ENCODE data around the gene VPS37B. TPM values are rescaled to one million over a fixed set of nuclear protein-coding genes. Genes with fewer than 3 reads are reported as not detected.

The VPS37B gene
- total and polyA plus RNA-seq, 2 of the 8 experiments (the other 6 are each of a cell fraction or from before 2014, with no cell fraction given), result 11.9 to 15.7 TPM

DNA sequence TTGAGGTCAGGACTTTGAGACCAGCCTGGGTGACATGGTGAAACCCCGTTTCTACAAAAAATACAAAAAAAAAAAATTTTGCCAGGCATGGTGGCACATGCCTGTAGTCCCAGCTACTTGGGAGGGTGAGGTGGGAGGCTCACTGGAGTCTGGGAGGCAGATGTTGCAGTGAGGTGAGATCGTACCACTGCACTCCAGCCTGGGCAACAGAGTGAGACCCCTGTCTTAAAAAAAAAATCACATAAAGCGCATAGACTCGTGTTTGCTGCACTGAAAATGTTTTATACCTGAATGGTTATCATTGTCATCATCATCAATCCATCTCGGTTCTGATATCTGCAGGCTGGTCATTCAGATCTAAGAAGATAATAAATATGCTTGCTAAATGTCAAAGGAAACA is 24.8 kb upstream of the VPS37B start:
- Histone ChIP-seq H3K4me1 (replicated peaks in 1 of 4; ENCODE audit: control insufficient read depth in 3 of 4, insufficient read depth in 4 of 4, low read length in 3 of 4) (no peaks in the 10 kb centered on the region), H3K56ac (replicated peaks; ENCODE audit: insufficient read length, low read depth, low read length) (no peak overlapping the region), H3K27me3 (replicated peaks in 1 of 4; ENCODE audit: control insufficient read depth in 3 of 4, extremely low read depth in 1 of 4, insufficient read depth in 3 of 4, low read length in 3 of 4) (no peaks in the 10 kb centered on the region), H3K4me2 (ENCODE audit: insufficient read depth in 1 of 2, low read depth in 2 of 2, low read length in 2 of 2) (no peak overlapping the region), H2AK5ac (ENCODE audit: low read depth, low read length) (no peak overlapping the region), H2BK5ac (ENCODE audit: low read depth, low read length) (no peak overlapping the region), H3K79me2 (ENCODE audit: control insufficient read depth in 1 of 2, insufficient read depth in 2 of 2, low read length in 2 of 2) (no peaks in the 10 kb centered on the region), H3K9me3 (ENCODE audit: insufficient read depth in 2 of 2, low read depth in 1 of 2, low read length in 1 of 2) (no peaks in the 10 kb centered on the region), H3K79me1 (ENCODE audit: low read depth, low read length) (no peaks in the 10 kb centered on the region), H3K18ac (ENCODE audit: extremely low read depth, low read length) (no peak overlapping the region), H3K27ac (ENCODE audit: low read depth, low read length) (no peak overlapping the region), H4K8ac (ENCODE audit: extremely low read depth, insufficient read depth, low read length) (no peak overlapping the region), H2BK20ac (ENCODE audit: low read length) (no peak overlapping the region), H4K5ac (ENCODE audit: insufficient read length, low read depth, low read length) (no peak overlapping the region), H3K4ac (replicated peaks; ENCODE audit: insufficient read length, low read depth, low read length) (no peak overlapping the region), H2AFZ (ENCODE audit: low read length) (no peak overlapping the region), H2BK12ac (ENCODE audit: low read depth, low read length) (no peak overlapping the region), H3K23me2 (ENCODE audit: low read depth, low read length) (no peaks in the 10 kb centered on the region), H2BK15ac (ENCODE audit: low read length) (no peak overlapping the region), H4K91ac (replicated peaks; ENCODE audit: insufficient read length, low read length) (no peak overlapping the region), H3K4me3 (ENCODE audit: extremely low read depth in 1 of 4, insufficient read depth in 2 of 4, low read depth in 3 of 4, low read length in 4 of 4) (no peak overlapping the region), H3K9ac (replicated peaks in 1 of 4; ENCODE audit: extremely low read depth in 1 of 4, low read depth in 3 of 4, low read length in 3 of 4) (no peak overlapping the region), H3K14ac (ENCODE audit: insufficient read length) (no peak overlapping the region), H4K20me1 (replicated peaks in 1 of 2; ENCODE audit: control insufficient read depth in 1 of 2, insufficient read depth in 2 of 2, low read length in 2 of 2) (no peaks in the 10 kb centered on the region), H2BK120ac (replicated peaks; ENCODE audit: low read depth, low read length) (no peak overlapping the region), H3K23ac (ENCODE audit: insufficient read length) (no peak overlapping the region), H3K36me3 (ENCODE audit: control insufficient read depth in 2 of 4, insufficient read depth in 4 of 4, low read length in 3 of 4) (no peaks in the 10 kb centered on the region; a peak in 1 of 8 replicates)
- ChIA-PET POLR2A (ENCODE audit: partially characterized antibody) (no interaction called here), CTCF (ENCODE audit: partially characterized antibody) (interaction anchor here (1.0 to 1.3 kb wide), 3 partner anchors 25 to 39 kb away, joined by 3 to 4 read pairs (median 3); no protein-coding TSS in a partner anchor)
- FAIRE-seq (no peak), DNase-seq (ENCODE audit: low read depth in 1 of 2, low spot score in 2 of 2) (no peak)
- WGBS, 2 experiments (ENCODE audit: extremely low coverage in 1 of 2, insufficient coverage in 1 of 2, insufficient read length in 1 of 2, insufficient replicate concordance in 2 of 2, low coverage in 1 of 2, low lambda C conversion rate in 2 of 2, missing lambda C conversion rate in 1 of 2), result 91% methylated on average over 5 of the region's 5 CpGs; no CpG with 5 or more reads in 1 of the 2 experiments
- no peak for TF ChIP-seq SIN3A (conservative IDR thresholded peaks at IDR 0.05 in 1 of 2, IDR thresholded peaks at IDR 0.05 in 1 of 2; ENCODE audit: low read depth in 1 of 2, low read length in 2 of 2)
- no peak for TF ChIP-seq RBBP5 (IDR thresholded peaks at IDR 0.05; ENCODE audit: borderline replicate concordance, low read depth, low read length)
- TF ChIP-seq TCF12 (IDR thresholded peaks at IDR 0.05; ENCODE audit: low read depth, low read length), result no peak
- TF ChIP-seq TAF1 (IDR thresholded peaks at IDR 0.05; ENCODE audit: low read depth, low read length), result no peak
- no peak for TF ChIP-seq POU5F1 (IDR thresholded peaks at IDR 0.05; ENCODE audit: low read depth, low read length)
- no peak for TF ChIP-seq BACH1 (IDR thresholded peaks at IDR 0.05; ENCODE audit: low read length)
- TF ChIP-seq SIRT6 (IDR thresholded peaks at IDR 0.05; ENCODE audit: low read length), result no peak
- TF ChIP-seq PHF8 (conservative IDR thresholded peaks at IDR 0.05; ENCODE audit: low read depth, low read length), result no peak
- TF ChIP-seq, protein P1, sequence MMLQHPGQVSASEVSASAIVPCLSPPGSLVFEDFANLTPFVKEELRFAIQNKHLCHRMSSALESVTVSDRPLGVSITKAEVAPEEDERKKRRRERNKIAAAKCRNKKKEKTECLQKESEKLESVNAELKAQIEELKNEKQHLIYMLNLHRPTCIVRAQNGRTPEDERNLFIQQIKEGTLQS (IDR thresholded peaks at IDR 0.05; ENCODE audit: insufficient read depth, low read depth, low read length), result no peak
- no peak for TF ChIP-seq SIX5 (IDR thresholded peaks at IDR 0.05; ENCODE audit: low read depth, low read length)
- TF ChIP-seq, protein P2, sequence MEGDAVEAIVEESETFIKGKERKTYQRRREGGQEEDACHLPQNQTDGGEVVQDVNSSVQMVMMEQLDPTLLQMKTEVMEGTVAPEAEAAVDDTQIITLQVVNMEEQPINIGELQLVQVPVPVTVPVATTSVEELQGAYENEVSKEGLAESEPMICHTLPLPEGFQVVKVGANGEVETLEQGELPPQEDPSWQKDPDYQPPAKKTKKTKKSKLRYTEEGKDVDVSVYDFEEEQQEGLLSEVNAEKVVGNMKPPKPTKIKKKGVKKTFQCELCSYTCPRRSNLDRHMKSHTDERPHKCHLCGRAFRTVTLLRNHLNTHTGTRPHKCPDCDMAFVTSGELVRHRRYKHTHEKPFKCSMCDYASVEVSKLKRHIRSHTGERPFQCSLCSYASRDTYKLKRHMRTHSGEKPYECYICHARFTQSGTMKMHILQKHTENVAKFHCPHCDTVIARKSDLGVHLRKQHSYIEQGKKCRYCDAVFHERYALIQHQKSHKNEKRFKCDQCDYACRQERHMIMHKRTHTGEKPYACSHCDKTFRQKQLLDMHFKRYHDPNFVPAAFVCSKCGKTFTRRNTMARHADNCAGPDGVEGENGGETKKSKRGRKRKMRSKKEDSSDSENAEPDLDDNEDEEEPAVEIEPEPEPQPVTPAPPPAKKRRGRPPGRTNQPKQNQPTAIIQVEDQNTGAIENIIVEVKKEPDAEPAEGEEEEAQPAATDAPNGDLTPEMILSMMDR (IDR thresholded peaks at IDR 0.05; ENCODE audit: control extremely low read depth in 1 of 3, insufficient read depth in 1 of 3, low read depth in 1 of 3, low read length in 3 of 3), result no peak
- no peak for TF ChIP-seq EGR1 (IDR thresholded peaks at IDR 0.05; ENCODE audit: borderline replicate concordance, low read depth, low read length)

All from H1 (cell line).